ENCODE measurements around the gene HERC3. TPM values are rescaled to one million over a fixed set of nuclear protein-coding genes. Genes with fewer than 3 reads are reported as not detected.
"Not testable (repeated sequence)": the region's sequence is repeated elsewhere in the genome, so short reads cannot be mapped to it uniquely, and the experiment has no call there.

HERC3 gene
- total RNA-seq, 1 donor from 2014 or later: 12.5 TPM

- no peak for DNase-seq (ENCODE audit: low read depth)
Observed at GRCh38 chr4:88606832-88607231, 14.6 kb downstream of the HERC3 start.

- DNase-seq (ENCODE audit: low read depth): no peak
Observed at GRCh38 chr4:88609387-88609786, 17.1 kb downstream of the HERC3 start.

GRCh38 chr4:88609794-88610193 lies 17.5 kb downstream of the HERC3 start:
- not testable (repeated sequence) for DNase-seq (ENCODE audit: low read depth)

GRCh38 chr4:88610771-88611170 lies 18.5 kb downstream of the HERC3 start:
- DNase-seq (ENCODE audit: low read depth): peak; percentile 80

- no peak for DNase-seq (ENCODE audit: low read depth)
Observed at GRCh38 chr4:88613417-88613875, 21.2 kb downstream of the HERC3 start.

- DNase-seq (ENCODE audit: low read depth): no peak
Observed at GRCh38 chr4:88614058-88614457, 21.8 kb downstream of the HERC3 start.

- peak; percentile 95 for DNase-seq (ENCODE audit: low read depth)
Observed at GRCh38 chr4:88616275-88617150, 24.2 kb downstream of the HERC3 start.

GRCh38 chr4:88618782-88619485 lies 26.7 kb downstream of the HERC3 start:
- no peak for DNase-seq (ENCODE audit: low read depth)

- no peak for DNase-seq (ENCODE audit: low read depth)
Observed at GRCh38 chr4:88619971-88620370, 27.7 kb downstream of the HERC3 start.

GRCh38 chr4:88621763-88622327 lies 29.6 kb downstream of the HERC3 start:
- no peak for DNase-seq (ENCODE audit: low read depth)

GRCh38 chr4:88623097-88623496 lies 30.8 kb downstream of the HERC3 start:
- peak; percentile 40 for DNase-seq (ENCODE audit: low read depth)

GRCh38 chr4:88628746-88629145 lies 36.5 kb downstream of the HERC3 start:
- peak; percentile 53 for DNase-seq (ENCODE audit: low read depth)

- no peak for DNase-seq (ENCODE audit: low read depth)
Observed at GRCh38 chr4:88629826-88630225, 37.5 kb downstream of the HERC3 start.

- DNase-seq (ENCODE audit: low read depth): peak; percentile 49
Observed at GRCh38 chr4:88630756-88631155, 38.5 kb downstream of the HERC3 start.

GRCh38 chr4:88643932-88644331 lies 51.7 kb downstream of the HERC3 start:
- DNase-seq (ENCODE audit: low read depth): no peak

- no peak for DNase-seq (ENCODE audit: low read depth)
Observed at GRCh38 chr4:88645994-88646393, 53.7 kb downstream of the HERC3 start.

- DNase-seq (ENCODE audit: low read depth): no peak
Observed at GRCh38 chr4:88646528-88647280, 54.4 kb downstream of the HERC3 start.

- DNase-seq (ENCODE audit: low read depth): peak; percentile 51
Observed at GRCh38 chr4:88649716-88650115, 57.4 kb downstream of the HERC3 start.

- peak; percentile 30 for DNase-seq (ENCODE audit: low read depth)
Observed at GRCh38 chr4:88653371-88653946, 61.2 kb downstream of the HERC3 start.

GRCh38 chr4:88655226-88655625 lies 62.9 kb downstream of the HERC3 start:
- no peak for DNase-seq (ENCODE audit: low read depth)
